Effector CD4-positive, alpha-beta T cell (primary cell): ENCODE results near the gene FTCDNL1.
A peak's percentile ranks its signal among the peaks of the same experiment; 100 is the strongest.

Experiments used
- DNase-seq: peaks from one replicate; pipeline ENCODE4 v3.0.0-alpha.2; 2020

FTCDNL1 gene

DNA sequence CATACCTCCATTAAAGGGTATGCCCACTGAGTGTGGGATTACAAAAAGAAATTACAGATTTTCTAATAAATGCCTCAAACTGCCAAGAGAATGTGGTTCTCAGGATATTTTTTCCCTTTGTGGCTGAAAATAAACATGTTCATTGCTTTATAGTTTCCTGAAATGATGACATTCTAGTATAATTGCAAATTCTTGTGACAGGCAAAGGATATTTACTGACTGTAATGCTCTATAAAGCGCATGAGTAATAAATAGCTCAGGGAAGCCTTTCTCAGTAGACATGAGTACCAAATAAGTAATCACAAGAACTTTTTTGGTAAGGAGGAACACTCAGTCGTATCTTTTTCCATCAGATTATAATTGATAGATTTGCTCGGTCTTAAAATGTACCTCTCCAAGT, 72.3 kb downstream of the FTCDNL1 start:
- DNase-seq: no peak

DNA sequence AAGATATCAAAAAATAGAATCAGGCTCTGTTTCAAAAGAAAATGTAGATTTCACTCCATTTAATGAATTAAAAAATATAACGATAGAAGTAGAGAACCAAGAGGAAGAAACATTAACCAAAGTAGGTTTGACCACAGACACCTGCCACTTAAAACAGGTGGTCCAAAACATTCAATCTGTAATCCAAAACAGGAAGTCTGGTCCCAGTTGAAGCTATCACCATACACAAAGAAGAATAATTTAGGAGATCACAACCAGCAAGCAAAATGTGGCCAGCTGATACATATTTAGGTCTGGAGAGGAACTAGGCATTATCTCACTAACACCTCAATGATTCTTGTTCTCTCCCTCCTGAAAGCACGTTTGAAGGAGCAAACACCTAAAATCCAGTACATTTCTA, 73.1 kb downstream of the FTCDNL1 start:
- no peak for DNase-seq

DNA sequence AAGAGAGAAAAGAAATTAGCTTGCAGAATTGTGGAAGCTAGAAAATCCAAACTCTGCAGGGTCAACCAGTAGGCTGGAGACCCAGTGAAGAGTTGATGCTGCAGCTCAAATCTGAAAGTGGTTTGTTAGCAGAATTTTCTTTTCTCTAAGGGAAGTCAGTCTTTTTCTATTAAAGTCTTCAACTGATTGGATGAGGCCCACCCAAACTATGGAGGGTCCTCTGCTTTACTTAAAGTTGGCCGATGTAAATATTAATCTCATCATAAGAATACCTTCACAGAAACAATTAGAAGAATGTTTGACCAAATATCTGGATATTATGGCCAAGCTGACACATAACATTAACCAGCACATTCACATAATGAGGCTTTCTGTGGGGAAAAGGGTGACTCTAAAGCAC, 73.7 kb downstream of the FTCDNL1 start:
- DNase-seq: no peak

DNA sequence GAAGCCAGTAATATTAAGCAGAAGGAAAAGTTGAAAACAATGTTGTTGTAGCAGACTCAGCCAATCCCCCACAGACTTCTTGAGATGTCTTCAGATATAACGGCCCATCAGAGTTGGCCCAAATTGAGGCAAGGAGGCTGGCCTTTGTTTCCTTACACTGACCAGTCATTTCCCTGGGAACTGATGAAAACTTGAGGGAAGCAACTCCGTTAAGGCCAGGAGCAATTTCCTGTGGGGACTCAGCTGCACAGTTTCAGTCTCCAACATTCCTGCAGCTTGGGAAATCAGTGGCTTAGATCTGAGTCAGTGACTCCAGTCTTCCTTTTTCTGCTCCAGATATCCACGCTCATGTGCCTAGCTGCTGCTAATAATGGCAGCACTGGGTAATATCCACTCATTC, 75.7 kb downstream of the FTCDNL1 start:
- DNase-seq: no peak

DNA sequence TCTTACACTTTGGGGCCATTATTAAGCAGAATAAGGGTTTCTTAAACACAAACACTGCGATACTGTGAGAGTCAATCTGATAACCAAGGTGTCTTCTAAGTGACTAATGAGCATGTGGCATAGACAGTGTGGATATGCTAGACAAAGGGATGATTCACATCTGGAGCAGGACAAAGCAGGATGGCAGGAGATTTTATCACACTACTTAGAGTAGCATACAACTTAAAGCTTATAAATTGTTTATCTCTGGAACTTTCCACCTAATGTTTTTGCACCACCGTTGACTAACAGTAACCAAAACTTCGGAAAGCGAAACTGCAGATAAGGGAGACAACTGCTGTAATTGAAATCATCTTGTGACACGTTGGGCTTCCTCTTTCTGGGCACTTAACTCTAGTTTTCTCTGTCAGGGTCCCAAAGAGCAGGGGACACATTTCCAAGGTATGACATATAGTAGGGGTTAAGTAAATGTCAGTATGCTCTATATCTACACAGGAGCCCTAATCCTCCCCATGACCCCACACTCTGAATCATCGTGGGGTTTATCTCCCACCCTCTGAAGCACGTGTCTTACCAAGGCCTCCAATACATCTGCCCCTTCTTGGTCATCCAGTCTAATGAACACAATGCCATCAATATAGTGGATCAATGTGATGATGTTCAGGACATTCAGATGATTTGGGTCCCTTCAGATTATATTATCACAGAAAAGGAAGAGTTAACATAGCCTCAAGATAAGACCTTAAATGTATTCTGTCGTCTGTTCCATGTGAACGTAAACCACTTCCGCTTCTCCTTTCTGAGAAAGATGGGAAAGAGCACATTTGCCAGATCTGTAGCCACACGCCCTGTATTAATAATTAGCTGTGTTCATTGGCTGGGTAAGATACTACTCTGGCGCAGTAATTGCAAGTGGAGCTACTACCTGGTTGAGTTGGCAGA, 78.7 kb downstream of the FTCDNL1 start:
- DNase-seq: no peak

DNA sequence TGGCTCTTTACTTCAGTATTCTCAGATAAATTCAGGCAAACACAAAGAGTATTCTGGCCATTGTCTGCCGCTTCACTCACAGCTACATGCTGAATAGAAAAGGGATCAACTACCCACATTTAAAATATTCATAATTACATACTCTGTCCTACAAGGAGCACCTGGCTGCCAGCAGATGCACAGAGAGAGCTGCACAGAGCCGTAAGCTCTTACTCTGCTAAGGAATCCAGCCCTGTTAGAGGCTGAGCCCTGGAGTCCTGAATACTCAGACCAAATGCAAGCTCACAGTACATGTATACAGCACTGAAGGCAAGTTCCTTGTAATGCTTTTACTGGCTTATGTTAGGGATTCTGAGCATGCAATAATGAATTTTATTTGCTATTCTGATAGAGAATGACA, 80.3 kb downstream of the FTCDNL1 start:
- DNase-seq: no peak

DNA sequence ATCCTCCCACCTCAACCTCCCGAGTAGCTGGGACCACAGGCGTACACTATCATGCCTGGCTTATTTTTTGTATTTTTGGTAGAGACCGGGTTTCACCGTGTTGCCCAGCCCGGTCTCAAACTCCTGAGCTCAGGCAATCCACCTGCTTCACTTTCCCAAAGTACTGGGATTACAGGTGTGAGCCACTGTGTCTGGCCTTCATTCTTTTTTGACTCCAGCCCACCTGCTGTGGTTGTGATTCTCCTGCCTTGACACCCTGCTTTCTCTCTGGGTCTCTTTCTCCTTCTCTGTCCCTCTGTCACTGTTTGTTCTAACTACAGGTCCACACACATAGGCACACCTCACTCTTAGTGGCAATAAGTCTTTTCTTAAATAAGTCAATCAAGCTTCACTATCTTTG, 85.3 kb downstream of the FTCDNL1 start:
- DNase-seq: no peak

DNA sequence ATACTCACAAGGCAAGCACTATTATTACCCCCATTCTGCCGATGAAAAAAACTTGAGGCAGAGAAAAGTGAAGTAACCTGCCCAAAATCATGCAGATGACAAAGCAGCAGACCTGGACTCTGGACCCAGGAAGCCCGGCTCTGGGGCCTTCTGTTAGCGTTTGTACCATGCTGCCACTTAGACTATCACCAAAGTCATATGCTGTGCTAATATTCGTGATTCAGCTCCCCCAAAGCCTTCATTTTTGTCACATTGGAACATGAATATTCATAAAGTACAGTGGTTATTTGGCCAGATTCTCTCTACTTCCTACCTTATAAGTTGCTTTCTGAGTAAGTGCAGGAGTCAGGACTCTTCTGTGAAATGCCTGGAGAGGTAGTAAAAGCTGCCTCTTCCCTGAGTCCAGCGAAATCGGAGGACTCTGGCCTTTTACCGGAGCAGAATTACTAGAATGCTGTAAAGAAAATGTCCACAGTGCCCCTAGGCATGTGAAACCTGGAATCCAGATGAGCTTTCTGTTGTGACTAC, 86.7 kb downstream of the FTCDNL1 start:
- no peak for DNase-seq

DNA sequence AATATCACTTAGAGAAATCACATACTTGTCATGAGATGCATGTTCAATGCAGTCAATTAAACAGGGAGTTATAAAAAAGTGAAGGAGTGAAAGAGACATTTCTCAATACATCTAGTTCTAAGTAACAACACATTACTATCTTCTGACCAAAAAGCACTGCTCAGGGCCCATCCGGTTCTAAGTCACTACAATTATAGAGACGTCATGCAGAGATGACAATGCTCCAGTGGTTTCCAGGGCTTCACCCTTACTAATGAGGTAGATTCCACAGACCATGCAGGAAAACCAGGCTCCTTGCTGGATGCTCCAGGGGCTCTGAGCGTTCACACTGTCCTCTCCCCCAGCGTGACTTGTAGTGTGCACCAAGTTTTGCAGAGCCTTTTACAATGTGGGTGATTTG, 88.0 kb downstream of the FTCDNL1 start:
- no peak for DNase-seq

DNA sequence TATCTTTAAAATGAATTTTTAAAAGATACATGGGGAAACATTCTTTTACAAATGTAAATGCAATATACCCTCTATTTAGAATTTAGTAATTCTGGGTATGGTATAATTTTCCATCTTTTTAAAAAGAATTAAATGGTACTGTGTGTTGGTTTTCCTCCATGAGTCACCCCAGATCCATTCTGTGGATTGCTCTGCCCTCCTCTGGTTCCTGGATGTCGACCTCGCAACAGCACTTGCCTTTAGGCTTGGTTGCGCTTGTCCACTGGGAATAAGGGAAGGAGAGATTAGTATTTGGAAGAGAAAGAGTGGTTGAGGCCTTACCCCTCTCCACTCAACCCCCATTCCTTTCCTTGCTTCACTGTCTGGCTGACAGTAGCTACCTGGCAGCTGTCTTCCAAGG, 90.4 kb downstream of the FTCDNL1 start:
- DNase-seq: no peak

DNA sequence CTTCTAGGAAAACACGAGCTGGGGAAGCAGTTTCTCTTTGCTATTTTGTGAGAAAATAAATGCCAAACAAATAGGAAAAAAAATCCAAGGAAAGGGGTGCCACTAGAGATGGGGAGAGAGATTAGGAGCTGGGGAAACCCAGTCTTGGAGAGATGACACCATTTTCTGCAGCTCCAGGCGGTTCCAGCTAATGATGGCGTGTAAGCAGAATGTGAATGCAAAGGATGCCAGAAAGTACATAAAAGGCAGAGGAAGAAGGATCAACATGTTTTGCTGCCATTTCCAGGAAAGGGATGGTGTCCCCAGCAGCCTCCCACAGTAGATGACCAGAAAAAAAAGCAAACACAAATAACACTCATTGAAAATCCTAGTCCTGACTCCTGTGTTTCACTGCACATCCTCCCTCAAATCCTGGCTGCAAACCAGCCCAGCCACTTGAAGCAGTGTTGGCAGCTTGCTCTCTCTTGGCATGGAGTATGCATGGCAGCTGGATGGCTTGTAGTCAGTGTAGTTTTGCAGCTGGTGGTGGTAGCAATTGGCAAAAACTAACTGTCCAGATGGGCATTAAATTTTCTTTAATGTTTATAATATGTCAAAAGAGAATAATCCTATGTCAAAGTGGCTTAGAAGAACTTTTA, 93.6 kb downstream of the FTCDNL1 start:
- no peak for DNase-seq

DNA sequence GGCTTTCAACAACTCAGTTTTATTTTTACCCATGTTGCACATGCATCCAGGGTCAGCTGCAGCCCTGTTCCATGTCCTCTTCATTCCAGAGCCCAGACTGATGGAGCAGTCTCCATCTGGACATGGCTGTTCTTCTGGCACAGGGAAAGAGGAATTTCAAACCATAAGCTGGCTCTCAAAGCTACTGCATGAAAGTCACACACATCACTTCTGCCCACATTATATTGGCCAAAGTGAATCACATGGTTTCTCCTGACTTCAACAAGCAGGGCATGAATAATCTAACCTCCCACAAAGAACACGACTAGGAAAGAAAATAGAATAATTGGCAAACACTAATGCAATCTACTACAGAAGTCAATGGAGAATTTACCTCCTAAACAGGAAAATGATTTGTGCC, 94.2 kb downstream of the FTCDNL1 start:
- DNase-seq: no peak

DNA sequence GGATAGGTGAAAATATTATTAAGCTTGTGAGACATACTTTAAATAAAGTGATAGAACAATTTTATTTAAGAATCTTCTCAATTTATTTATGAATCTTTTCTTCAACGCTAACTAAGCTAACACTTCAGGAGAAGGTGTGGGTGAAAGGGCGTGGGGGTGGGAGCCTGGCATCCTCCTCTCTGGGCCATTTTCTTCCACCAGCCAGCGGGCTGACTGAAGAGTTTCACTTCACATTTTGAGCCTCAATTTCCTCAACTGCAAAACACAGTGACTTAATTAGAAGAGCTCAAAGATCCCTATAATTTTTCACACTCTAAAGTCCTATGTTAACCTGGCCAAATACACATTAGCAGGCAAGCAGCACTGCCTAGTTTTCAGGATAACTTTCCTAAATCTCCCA, 94.8 kb downstream of the FTCDNL1 start:
- DNase-seq: no peak

DNA sequence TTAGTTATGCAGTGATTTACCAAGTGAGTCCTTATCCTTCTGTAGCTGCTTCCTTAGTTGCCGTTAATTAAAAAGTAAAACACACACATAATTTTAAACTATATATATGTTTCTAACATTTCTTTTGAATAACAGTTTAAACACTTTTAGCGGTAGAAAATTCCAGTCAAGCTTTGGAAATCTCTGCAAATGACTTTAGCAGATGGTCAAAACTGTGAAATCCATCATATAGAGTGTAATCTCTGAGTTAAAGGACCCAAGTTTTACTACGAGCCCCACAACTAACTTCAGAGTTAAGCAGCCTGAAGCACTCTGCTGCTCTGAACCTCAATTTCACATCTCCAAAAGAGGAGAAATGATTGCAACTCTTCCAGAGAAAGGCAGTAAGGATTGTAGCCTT, 96.2 kb downstream of the FTCDNL1 start:
- DNase-seq: no peak

DNA sequence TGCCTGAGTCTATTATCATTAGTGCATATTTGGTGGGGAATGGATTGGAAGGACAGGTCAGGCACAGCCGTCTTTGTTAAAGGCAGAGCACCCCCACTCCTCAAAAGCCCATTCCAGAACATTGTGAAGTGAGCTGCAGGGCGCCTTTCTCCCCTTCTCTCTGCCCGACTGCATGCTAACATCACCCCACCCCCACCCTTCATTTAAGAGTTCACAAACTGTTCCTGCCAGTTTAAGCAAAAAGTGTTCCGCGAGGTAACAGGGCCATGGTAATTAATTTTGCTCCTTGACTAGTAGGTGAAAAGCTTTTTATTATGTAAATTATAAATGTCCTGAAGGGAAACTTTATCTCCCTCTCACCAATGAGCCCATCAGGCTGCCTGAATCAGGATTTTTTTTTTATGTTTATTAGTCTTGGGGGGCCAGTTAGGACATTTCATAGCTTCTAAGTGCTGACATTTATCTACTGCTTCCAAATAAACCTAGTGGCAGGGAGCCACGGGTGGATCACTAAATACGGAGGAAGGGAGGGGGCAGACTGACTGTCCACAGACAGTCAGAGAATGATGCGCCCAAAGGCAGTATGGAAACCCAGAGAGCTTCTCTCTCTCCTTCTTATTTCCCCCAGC, 99.4 kb downstream of the FTCDNL1 start:
- DNase-seq: no peak

DNA sequence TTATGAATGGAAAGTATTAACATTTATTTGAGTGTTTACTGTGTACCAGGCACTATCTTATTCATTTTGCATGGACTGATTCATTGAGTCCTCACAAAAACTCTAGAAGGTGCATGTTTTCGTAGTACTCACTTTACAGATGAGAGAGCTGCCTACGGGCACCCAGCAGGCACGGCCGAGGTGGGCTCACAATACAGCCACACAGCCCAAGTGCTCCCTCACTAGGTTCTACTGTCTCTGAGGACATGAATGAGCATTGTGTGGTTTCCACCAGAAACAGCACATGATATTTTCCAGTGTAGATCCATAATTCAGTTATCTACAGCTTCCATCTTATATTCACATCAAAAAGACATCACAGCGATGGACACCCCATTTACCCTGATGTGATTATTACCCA, 101.4 kb downstream of the FTCDNL1 start:
- DNase-seq: no peak

DNA sequence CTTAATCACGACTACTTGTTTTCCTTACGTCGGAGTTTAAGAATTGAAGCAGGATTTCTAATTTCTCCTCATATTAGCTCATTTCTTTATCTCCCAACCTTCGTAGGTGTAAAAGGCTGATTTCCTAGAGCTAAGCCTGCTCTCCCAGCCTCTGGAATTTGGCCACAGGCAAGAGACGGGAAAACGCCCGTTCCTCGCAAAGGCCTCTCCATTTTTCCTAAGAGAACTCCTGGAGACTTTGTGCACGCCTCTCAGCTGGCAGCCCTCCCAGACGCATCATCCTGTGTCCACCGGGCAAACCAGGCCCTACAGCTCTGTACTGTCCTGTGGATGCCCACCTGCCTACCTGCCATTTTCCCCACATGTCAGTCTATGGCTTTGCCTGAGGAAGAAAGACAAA, 106.3 kb downstream of the FTCDNL1 start:
- no peak for DNase-seq

DNA sequence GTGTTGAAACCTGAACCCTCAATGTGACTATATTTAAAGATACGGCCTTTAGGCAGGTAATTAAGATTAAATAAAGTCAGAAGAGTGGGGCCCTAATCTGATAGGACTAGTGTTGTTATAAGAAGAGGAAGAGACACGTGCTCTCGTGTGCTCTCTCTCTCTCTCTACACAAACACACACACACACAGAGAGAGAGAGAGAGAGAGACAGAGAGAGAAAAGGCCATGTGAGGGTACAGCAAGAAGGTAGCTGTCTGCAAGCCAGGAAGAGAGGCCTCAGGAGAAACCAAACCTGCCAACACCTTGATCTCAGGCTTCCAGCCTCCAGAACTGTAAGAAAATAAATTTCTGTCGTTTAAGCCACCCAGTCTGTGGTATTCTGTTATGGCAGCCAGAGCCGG, 106.7 kb downstream of the FTCDNL1 start:
- no peak for DNase-seq

DNA sequence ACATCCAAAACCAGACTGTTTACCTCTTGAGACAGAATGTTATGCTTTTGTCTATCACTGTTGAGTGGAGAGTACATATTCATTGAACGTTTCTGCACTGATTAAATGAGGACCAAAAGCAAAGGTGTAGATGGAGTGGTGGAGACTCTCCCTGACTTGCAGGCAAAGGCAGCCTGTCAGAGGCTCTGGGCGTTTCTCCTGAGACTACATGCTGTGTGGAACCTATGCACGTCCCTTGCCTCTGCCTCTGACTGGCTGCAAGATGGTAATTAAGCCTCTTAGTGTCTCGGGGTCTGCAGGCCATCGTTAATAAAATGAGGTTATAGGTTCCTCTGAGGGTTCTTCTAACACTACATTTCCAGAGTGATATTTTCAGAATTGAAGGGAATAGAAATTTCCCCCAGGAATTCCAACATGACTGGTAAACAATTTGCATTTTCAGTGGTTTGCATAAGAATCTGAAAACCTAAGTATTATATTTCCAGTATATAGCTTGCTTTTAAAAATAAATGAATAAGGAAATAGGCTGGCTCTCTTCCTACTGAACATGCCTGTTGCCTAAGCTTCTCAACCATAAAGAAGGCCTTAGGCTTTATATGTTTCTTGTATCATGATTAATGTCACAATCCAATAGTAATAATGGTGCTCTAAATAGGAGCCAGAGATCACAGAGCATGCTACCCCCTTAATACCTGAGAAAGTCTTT, 107.4 kb downstream of the FTCDNL1 start:
- DNase-seq: no peak

DNA sequence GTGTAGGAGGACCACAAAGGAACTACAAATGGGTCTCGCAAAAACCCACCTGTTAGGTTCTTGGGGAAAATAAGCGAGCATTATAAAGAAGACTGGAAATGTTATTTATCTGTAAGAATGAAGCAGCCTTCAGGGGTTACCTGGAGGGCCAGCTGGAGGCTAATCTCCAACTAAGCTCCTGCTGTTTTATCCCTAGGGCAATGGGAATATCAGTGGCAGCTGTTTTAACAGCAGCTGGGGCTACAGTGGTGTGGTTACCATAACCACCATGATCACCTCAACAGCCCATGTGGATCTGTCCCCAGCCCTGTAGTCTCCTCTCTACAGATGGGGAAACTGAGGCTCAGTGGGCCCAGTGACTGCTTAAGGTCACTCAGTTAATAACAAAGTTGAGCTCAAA, 108.1 kb downstream of the FTCDNL1 start:
- no peak for DNase-seq

DNA sequence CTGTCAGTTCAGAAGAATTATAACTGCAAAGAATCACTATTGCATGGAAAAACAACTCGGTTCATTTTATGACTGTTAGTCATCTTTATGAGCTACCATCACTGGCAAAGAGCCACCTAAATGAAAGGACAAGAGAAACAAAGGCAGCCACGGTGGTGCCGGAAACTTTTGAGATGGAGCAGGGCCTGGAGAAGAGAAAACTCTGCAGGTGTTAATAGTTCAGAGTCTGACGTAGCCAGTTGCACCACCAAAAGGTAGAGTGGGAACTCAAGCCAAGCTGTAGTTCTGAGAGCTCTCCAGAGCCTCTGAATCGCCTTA, 110.9 kb downstream of the FTCDNL1 start:
- DNase-seq: no peak

DNA sequence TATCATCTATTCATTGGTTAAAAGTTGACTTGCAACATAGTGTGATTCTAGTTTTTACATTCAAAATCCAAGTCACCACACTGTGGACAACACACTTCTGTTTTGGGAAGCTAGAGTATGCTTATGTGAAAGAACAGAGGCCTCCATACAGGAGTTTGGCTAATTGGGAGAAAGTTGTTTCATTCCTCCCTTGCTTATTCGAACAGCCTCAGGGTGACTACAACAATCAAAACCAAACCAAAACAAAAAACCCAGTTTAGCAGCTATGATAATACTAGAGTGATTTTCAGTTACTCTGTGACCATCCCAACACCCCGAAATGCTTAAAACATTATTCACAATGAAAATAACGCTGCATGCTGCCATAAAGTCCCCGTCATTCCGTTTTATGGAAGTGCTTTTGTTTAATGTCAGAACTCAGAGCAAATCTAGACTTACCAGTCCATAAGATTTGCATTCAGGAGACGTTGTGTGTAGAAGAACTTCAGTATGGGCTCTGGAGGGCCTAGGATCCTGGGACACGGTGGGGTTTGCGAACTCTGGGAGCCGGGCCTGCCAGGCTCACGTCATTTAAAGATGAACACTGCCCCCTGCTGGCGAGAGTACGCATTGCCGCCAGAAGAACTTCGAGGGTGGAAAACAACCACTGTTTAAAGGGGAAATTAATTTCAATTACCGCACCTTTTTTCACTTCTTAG, 111.4 kb downstream of the FTCDNL1 start:
- DNase-seq: peak; percentile 39
